Stimulated activated CD8-positive, alpha-beta memory T cell treated with anti-CD3 and anti-CD28 coated beads, Interleukin-15, amount 100 ng/mL, for 1 hour (primary cell): ENCODE measurements around the gene NTSR2.

ENCODE experiments used
- DNase-seq: peaks from one replicate; pipeline ENCODE4 v3.0.0-alpha.2; 2020; ENCODE audit warnings: low read depth

Gene NTSR2, protein sequence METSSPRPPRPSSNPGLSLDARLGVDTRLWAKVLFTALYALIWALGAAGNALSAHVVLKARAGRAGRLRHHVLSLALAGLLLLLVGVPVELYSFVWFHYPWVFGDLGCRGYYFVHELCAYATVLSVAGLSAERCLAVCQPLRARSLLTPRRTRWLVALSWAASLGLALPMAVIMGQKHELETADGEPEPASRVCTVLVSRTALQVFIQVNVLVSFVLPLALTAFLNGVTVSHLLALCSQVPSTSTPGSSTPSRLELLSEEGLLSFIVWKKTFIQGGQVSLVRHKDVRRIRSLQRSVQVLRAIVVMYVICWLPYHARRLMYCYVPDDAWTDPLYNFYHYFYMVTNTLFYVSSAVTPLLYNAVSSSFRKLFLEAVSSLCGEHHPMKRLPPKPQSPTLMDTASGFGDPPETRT

DNA sequence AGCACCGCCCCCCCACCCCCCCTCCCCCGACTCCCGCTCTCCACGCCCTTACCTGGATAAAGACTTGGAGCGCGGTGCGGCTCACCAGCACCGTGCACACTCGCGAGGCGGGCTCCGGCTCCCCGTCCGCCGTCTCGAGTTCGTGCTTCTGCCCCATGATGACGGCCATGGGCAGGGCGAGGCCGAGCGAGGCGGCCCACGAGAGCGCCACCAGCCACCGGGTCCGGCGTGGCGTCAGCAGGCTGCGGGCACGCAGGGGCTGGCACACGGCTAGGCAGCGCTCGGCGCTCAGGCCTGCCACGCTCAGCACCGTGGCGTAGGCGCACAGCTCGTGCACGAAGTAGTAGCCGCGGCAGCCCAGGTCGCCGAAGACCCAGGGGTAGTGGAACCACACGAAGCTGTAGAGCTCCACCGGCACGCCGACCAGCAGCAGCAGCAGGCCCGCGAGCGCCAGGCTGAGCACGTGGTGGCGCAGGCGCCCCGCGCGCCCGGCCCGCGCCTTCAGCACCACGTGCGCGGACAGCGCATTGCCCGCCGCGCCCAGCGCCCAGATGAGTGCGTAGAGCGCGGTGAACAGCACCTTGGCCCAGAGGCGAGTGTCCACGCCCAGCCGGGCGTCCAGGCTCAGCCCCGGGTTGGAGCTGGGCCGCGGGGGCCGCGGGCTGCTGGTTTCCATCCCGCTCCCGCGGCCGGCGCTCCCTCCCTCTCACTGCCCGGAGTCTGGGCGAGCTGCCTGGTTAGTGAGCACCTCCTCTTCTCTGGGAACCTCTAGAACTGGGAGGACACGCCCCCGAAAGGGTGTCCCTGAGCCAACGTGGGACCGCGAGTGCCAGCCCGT lies at the start of gene NTSR2:
TSS of gene NTSR2 (minus strand) at position 742 of the 838 bp plus-strand sequence. CDS start at position 676, 66 bp downstream.
- no peak for DNase-seq

DNA sequence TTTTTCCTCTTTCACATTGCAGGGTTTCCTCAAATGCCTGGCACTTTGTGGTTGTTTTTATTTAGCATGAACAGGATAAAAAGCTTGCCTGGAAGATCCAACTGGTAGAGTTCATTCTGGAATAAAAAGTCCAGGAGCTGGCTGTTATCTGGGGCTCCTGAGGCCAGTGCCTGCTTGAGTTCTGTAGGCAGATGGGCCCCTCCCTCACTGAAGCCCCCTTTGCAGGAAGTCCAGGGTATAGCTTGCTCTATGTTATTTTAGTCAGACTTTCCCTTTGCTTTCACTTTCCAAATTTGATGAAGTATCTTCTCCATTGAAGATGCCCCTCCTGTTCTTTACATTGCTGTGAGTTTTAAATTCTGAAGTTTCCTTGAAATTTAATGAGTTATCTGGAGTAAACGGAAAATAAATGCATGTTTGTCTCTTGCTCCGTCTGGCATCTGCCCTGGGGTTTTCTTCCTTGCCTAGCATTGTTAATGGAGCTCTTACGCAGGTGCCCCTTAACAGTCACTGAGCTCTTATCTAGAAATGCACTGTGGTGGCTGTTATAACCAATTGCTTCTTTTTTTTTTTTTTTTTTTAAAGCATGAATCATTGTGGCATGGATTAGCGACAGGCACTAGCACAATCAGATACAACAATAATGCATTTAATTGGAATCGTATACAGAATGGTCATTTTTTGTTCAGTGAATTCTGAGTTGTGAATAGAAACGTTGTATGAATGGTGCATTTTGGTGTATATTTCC lies 49.4 kb upstream of the NTSR2 start:
- DNase-seq = no peak

DNA sequence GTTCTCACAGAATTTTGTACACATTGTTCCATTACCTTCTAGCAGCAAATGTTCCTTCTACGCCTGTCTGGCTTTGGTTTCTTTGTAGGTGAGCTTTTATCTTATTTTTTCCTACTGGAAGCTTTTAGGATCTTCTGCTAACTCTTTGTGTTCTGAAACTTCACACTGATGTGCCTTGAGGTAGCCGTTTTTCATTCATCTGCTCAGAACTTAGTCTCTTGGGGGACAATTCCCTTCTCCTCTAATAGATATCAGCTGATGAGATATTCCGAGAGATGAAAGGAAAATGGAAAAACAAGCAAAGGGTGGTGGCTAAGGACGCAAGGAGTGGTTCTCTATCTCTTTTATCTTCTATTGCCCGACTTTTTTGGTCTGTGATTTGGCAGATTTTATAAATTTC lies 48.6 kb upstream of the NTSR2 start:
- no peak for DNase-seq

DNA sequence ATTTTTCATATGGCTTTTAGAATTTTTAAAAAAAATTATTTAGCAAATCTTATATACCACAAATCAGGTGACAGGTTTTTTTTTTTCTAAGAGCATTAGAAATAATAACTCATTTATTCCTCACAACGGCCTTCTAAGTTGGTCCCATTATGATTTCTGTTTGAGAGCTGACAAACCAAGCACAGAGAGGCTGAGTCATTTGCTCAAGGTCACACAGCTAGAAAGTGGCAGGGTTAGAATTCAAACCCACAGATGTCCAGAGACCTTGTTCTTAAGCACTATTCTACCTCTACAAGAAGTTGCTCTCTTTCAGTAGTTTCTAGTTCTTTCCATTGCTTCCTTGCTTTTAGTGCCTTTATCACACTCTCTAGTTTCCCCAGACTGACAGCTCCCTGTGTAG lies 47.6 kb upstream of the NTSR2 start:
- DNase-seq = no peak

DNA sequence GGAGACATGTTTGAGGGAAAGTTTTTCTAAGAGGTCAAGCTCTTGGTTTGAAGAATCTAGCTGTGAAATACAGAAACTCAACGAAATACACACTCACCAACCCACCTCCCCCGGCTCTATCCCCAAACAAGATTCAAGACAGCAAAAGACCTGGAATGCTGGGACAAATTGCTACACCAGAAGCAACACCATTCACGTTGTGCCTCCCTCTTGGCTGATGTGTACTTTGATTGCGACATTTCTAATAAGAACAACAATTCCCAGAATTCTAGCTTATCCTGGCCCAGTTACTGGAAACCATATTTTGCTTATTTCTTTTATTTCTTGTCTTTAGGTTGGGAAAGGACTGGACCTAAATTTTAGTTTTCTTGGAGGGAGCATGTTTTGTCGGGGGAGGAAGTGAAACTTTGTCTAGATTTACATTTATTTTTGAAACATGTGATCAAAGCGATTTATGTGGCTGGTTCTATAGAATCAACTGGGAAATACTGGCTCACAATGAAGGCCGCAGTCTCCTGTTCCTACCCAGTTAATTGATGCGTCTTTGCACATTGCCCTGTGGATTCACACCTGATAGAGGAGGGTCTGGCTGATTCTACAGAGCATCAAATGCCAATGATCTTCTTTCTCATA lies 46.8 kb upstream of the NTSR2 start:
- no peak for DNase-seq

DNA sequence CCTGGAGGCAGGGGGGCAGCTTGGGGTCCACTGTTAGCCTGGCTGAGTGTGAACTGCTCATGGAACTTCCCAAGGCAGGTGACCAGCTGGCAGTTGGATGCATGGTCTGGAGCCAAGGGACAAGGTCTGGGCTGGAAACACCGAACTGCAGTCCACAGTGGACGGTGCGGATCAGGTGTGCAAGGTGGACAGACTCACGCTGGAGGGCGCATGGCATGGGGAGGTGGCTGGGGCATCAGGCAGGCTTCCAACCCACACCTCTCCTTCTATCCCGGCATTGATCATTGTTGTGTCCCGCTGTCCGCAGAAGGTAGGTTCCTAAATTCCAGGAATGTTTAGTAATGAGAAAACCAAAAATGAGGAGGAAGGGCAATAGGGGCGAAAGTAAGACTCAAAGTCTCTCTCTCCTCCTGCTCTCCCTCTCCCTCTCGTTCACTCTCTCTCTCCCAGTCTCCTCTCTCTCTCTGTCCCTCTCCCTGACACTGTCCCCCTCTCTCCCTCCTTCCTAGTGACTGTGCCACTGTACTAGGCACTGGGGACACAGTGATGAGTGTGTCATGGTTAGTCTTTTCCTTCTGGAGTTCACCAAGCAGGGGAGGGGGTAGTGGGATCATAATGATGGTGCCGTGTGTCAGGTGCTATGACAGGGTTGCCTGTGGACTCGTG lies 46.1 kb upstream of the NTSR2 start:
- no peak for DNase-seq

DNA sequence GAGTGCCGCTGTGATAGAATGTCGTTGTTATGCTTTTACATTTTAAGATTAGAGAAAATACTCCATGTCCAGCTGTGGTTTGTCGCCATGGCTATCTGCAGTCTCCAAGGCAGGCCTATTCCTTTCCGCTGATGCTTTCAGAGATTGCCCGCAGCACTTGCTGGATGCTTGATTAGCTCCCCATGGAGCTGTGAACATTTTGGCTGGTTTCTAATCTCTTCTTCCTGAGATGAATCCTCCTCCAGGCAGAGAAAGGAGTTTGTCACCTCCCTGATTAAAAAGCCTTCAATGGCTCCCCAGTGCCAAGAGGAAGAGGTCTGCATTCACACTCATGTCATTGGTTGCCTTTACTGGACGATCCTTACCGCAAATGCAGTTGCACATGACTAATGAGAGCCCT lies 43.8 kb upstream of the NTSR2 start:
- DNase-seq = no peak

DNA sequence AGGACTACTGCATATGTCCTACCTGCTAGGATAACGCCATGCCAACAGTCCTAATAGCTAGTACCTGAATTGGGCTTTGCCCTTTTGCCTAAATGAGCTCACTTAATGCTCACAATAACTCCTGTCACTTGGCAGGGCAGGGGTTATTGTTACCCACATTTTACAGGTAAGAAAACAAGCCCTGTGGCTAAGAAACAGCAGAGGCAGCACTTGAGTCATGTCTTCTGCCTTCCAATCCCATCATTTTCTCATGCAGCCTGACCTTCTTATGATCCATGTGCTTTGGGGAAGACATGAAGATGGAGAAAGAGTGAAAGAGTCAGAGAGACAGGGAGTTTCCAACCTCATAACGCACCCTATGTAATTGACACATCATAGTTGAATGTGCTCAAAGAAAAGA lies 42.9 kb upstream of the NTSR2 start:
- no peak for DNase-seq

DNA sequence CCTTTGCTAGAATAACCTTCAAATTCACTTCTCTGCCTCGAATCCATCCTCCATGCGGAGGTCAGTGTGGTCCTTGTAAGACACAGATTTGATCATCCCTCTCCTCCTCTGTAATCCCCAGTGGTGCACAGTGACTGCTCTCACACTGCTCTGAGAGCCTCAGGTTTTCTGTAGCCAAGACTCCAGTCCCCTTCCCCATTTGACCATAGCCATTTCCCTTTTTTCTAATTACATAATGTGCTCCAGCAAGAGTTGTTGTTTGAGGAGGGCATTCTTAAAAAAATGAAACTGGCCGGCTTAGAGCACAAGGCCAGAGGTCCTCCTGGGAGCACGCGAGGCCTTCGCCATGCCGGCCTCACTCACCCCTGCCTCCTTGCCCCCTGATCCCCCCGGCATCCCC lies 41.8 kb upstream of the NTSR2 start:
- DNase-seq = no peak

DNA sequence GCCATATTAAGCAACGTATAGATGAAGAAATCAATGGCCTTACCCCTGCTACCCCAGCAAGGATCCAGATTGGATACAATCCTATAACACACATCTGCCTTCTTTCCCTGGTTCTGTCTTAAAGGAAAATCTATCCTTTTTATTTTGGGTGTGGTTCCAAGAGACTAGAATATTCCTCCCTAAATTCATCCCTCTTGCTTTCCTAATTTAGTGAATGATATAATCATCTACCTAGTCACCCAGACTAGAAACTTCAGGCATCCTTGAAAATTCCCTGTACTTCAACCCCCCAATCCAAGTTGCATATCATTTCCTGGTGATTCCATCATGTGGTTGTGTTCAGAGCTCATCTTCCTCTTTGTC lies 41.3 kb upstream of the NTSR2 start:
- DNase-seq = no peak

DNA sequence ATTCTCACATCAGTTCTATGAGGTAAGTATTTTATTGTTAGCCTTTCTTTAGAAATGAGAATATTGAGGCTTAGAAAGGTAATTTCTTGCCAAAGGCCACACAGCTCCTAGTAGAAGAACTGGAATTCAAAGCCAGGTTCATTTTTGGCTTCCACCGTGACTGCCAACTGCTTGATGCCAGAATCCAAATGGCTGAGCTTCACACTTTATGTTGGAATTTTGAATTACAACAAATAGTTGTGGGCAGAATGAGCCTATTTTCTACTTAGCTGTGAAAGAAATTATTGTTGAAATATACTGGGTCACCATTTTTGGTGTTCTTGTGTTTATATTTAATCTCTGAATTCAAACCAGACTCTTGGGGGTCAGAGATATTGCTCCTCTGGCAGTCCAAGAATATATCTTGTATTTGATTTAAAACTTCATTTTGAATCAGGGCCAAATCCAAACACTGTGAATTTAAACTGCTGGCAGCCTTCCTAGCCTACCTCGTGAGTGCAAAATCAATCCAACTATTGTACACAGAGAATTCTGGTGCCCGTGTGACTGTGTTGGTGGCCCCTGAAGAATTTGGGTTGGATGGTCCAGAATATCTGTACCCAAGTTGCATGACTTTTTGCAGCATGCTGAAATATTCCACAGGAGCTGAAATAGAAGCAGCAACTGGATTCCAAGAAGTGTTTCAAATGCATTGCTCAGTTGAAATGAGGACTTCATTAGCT lies 40.8 kb upstream of the NTSR2 start:
- no peak for DNase-seq

DNA sequence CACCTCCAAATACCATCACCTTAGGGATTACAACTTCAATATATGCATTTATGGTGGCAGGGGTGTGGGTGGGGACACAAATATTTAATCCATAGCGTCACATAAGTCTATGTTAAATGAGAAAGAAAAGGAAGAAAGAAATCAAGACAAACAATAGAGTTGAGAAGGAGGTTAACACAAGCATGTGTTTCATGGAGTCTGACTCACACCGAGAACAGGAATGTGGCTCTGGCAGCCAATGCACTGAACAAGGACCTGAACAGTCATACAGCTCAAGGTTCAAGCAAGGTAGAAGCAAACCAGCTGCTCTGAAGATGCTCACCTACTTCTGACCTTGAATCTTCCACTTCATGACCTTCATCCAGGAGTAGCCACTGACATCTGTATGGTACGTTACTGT lies 40.2 kb upstream of the NTSR2 start:
- DNase-seq = no peak

DNA sequence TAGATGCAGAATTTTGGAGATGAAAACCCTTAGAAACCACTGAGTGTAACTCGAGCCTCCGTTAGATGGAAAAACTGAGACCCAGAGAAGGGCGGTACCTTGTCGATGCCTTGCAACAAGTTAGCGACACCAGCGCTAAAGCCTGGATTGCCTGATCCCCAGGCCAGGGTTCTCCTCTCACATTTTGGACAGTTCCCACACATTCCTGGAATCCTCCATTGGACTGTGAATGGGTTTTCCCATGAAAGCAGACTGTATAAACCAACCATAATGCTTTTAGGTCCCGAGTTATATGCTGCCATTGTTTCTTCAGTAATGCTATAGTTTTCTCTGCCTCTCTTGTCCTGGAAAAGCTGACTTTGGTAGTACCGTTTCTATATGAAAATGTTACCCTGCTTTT lies 39.3 kb upstream of the NTSR2 start:
- no peak for DNase-seq

DNA sequence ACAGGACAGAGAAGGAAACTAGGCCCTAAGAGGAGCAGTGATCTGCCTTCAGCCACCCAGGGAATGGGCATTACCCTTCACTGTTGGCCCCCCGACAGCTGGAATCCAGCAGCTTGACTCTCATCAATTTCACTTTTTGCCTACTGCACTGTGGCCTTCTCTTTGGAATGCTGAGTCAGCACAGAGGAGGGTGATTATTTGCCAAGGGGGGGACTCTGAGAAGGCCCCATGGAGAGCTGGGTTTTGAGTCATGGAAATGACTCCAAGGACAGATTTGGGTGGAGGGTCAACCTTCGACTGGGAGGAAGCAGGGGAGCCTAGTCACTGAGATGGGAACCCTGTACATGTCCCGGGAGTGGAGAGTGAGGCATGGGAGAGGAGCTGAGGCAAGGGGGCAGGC lies 38.1 kb upstream of the NTSR2 start:
- no peak for DNase-seq

DNA sequence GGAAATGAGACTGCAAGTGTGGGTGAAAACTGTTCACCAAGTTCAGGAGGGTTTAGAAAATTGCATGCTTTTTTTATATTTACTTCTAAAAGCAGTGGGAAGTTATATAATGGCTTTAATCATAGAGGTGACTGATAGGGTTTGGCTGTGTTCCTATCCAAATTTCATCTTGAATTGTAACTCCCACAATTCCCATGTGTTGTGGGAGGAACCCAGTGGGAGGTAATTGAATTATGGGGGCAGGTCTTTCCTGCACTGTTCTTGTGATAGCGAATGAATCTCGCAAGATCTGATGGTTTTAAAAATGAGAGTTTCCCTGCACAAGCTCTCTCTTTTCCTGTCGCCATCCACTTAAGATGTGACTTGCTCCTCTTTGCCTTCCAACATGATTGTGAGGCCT lies 35.7 kb upstream of the NTSR2 start:
- no peak for DNase-seq

DNA sequence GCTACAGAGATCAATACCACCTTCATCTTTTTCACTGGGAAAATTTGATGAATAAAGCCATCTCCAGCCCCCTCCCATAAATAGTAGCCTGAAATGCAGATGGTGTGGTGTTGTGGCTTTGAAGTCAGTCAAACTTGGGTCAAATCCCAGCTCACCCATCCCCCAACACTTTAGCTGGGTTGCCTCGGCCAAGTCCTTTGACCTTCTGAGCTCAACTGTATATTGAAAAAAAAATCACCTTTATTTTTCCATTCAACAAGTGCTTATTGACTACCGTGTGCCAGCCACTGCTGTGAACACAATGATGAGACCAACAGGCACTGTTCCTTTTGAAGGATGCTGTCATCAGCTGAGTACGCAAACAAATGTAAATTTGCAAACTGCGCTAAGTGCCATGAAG lies 35.1 kb upstream of the NTSR2 start:
- no peak for DNase-seq

DNA sequence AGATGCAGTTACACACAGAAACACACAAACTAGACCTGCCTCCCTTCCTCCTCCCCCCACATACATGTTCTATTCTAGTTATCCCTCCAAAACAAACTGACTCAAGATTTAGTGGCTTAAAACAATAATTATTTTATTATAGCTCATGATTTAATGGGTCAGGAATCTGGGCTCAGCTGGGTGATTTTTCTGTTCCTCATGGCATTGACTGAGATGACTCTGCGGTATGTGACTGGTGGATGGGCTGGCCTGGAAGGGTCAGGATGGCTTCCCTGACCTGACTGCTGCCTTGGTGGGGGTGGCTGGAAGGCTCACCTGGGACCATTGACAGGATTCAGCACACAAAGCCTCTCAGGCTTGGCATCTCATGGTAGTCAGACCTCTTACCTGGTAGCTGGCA lies 33.7 kb upstream of the NTSR2 start:
- DNase-seq = no peak

DNA sequence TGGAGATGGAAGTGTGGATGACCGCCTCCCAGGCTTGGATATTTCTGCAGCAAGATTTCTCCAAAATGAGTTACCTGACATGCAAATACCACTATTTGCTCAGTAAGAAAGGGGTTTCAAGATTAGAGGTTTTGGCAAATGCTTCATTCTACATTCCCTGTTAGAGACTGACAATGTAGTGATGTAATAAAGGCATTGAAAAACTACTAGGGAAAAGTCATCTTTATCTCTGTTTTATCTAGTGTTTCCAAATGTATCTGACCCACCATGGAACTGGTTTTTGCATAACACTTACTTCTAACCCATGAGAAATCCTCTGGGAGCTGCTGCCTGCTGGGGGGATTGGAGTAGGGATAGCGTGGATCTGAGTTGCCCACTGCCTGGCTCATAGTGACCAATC lies 33.0 kb upstream of the NTSR2 start:
- DNase-seq = no peak

DNA sequence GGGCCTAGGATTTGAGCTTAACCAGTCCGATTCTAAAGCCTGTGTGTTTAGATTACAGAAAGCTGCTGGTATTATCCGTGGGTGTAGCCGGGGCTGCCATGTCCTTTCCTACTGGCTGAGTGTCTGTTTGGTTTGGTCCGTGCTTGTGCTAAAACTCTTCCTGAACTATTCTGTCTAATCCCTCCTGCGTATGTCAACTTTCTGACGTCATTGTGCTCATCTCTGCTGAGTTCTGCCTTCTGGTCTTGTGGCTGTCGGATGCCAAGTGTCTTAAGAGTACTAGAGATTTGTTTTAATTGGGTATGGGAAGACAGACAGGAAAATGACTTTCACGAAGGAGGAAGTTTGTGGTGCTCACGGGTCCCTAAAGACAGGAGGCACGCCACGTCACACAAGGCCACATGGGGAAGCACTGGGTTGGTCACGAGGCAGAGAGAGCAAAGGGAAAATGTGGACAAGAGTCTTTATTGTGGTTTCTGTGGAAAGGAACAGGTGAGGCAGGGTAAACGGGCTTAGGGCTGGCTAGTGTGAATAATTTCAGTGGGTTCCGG lies 31.8 kb upstream of the NTSR2 start:
- DNase-seq = no peak

DNA sequence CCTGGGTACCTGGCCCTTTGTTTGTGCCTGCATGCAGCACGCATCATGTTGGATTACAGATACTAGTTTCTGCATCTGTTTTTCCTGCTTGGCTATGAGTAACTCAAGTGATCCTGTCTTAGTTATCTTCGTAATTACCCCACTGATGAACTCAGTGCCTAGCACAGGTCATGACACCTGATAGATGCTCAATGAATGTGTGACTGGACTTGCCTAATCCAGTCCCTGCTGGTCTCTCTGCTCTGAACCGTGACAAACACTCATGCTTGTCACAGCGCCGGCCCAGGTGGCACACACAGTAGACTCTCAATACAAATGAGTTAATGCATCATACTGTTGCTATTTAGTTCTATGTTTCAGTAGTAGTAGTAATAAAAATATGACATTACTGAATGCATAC lies 31.2 kb upstream of the NTSR2 start:
- no peak for DNase-seq
